ENCODE data around the gene ADGRG4. TPM values are rescaled to one million over a fixed set of nuclear protein-coding genes. Genes with fewer than 3 reads are reported as not detected.
A peak's percentile ranks its signal among the peaks of the same experiment; 100 is the strongest.
"Not testable (repeated sequence)": the region's sequence is repeated elsewhere in the genome, so short reads cannot be mapped to it uniquely, and the experiment has no call there.

The ADGRG4 gene, protein sequence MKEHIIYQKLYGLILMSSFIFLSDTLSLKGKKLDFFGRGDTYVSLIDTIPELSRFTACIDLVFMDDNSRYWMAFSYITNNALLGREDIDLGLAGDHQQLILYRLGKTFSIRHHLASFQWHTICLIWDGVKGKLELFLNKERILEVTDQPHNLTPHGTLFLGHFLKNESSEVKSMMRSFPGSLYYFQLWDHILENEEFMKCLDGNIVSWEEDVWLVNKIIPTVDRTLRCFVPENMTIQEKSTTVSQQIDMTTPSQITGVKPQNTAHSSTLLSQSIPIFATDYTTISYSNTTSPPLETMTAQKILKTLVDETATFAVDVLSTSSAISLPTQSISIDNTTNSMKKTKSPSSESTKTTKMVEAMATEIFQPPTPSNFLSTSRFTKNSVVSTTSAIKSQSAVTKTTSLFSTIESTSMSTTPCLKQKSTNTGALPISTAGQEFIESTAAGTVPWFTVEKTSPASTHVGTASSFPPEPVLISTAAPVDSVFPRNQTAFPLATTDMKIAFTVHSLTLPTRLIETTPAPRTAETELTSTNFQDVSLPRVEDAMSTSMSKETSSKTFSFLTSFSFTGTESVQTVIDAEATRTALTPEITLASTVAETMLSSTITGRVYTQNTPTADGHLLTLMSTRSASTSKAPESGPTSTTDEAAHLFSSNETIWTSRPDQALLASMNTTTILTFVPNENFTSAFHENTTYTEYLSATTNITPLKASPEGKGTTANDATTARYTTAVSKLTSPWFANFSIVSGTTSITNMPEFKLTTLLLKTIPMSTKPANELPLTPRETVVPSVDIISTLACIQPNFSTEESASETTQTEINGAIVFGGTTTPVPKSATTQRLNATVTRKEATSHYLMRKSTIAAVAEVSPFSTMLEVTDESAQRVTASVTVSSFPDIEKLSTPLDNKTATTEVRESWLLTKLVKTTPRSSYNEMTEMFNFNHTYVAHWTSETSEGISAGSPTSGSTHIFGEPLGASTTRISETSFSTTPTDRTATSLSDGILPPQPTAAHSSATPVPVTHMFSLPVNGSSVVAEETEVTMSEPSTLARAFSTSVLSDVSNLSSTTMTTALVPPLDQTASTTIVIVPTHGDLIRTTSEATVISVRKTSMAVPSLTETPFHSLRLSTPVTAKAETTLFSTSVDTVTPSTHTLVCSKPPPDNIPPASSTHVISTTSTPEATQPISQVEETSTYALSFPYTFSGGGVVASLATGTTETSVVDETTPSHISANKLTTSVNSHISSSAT (N-terminal part only)
- not detected for polyA plus RNA-seq (2013, experiment 1 of 4)
- not detected for polyA plus RNA-seq (2013, experiment 2 of 4)
- not detected for polyA plus RNA-seq (2013, experiment 3 of 4)
- polyA plus RNA-seq (2013, experiment 4 of 4) = not detected

DNA sequence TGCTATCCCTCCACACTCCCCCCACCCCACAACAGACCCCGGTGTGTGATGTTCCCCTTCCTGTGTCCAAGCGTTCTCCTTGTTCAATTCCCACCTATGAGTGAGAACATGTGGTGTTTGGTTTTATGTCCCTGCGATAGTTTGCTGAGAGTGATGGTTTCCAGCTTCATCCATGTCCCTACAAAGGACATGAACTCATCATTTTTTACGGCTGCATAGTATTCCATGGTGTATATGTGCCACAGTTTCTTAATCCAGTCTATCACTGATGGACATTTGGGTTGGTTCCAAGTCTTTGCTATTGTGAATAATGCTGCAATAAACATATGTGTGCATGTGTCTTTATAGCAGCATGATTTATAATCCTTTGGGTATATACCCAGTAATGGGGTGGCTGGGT is at the start of gene ADGRG4:
Gene ADGRG4 (plus strand): TSS at position 243 of the 400 bp plus-strand sequence. CDS start 7,815 bp downstream, outside the sequence.
- not testable (repeated sequence) for H3K4me1 ChIP-seq (ENCODE audit: control insufficient read depth, insufficient read depth, low read length); H3K36me3 ChIP-seq (ENCODE audit: control insufficient read depth, insufficient read depth, low read length); H3K27me3 ChIP-seq (ENCODE audit: control insufficient read depth, insufficient read depth, low read length, poor library complexity, severe bottlenecking); H3K4me3 ChIP-seq (ENCODE audit: insufficient read depth, low read depth, low read length); H3K9me3 ChIP-seq (ENCODE audit: control insufficient read depth, low read length); H3K27ac ChIP-seq (ENCODE audit: insufficient read depth, low read depth, low read length, poor library complexity, severe bottlenecking)
- 100% methylated on average over 1 of the region's 4 CpGs for WGBS, 2 experiments

DNA sequence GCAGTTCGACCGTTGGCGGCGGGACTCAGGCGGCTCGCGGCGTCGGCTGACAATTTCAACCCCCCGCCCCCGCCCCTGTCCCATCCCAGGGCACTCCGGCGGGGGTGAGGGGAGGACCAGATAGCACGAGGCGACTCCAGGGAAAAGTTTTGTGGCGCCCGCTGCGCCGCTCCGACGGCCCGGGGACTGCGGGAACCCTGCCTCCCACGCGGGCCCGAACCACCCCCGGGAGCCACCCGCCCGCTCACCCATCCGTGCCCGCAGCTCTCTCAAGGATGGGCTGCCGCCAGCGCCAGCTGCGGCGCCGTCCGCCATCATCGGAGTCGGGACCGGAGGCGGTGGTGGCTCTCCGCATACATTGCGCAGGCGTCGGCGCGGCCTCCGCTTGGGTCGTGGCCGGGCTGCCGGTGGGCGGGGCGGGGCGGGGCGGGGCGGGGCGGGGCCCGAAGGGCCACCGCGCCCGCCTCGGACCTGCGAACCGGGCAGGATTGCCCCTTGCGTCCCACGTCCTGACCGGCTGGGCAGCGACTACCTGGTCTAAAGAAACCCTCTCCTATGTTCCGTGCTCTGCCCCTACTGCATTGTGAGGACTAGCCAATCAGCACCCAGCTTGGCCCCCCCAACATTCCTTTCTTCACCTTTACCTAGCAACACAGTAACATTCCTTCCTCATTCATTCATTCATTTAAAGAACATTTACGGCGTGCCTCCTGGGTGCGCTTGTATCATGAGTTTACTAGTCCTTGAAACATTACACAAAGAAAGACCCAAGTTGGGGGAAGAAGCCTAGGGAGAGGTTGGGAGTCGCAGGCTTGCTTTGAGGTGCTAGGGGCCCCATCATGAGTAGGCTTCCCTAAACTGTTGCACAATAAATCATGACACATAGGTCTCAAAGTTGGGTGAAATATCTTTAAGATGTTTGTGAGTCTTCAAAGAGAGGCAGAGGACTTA is 49.4 kb upstream of the ADGRG4 start, which contains the start of gene MAP7D3:
Gene MAP7D3 (minus strand): TSS at position 360 of the 951 bp plus-strand sequence. CDS start 42 bp downstream, at position 318.
- Histone ChIP-seq H3K4me3 (ENCODE audit: insufficient read depth, low read depth, low read length) (peak within 1 kb of the TSS; percentile 60), H3K27ac (ENCODE audit: insufficient read depth, low read depth, low read length, poor library complexity, severe bottlenecking) (no peak within 1 kb of the TSS), H3K36me3 (ENCODE audit: control insufficient read depth, insufficient read depth, low read length) (no peaks in the 10 kb centered on the region), H3K27me3 (ENCODE audit: control insufficient read depth, insufficient read depth, low read length, poor library complexity, severe bottlenecking) (no peaks in the 10 kb centered on the region), H3K4me1 (ENCODE audit: control insufficient read depth, insufficient read depth, low read length) (no peaks in the 10 kb centered on the region), H3K9me3 (ENCODE audit: control insufficient read depth, low read length) (no peaks in the 10 kb centered on the region)
- 0 to 1% methylated on average over 66 to 73 of the region's 73 CpGs for WGBS, 2 experiments

DNA sequence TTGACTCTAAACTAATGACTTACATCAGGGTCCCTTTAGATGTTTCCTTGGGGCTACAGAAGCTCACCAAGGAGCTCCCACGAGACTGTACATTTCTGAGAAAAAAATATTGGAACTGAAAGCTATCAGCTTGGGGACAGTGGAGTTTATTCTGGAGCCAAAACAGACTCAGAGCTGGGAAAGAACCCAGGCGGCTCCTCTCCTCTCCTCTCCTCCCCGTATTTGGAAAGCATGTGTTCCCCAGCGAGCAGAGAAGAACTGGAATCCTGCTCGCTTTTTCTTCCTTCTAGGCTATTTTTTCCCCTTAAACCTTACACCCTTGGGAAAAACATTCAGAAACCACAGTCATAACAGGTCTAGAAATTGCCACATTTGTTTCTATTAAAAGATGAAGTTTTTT is 45.2 kb upstream of the ADGRG4 start:
- no peak overlapping the region for H3K27ac ChIP-seq (ENCODE audit: insufficient read depth, low read depth, low read length, poor library complexity, severe bottlenecking)
- no peaks in the 10 kb centered on the region for H3K4me1 ChIP-seq (ENCODE audit: control insufficient read depth, insufficient read depth, low read length)
- WGBS, 2 experiments = 77 to 81% methylated on average over 4 to 5 of the region's 5 CpGs
- H3K27me3 ChIP-seq (ENCODE audit: control insufficient read depth, insufficient read depth, low read length, poor library complexity, severe bottlenecking) = no peaks in the 10 kb centered on the region
- no peaks in the 10 kb centered on the region for H3K36me3 ChIP-seq (ENCODE audit: control insufficient read depth, insufficient read depth, low read length)
- H3K9me3 ChIP-seq (ENCODE audit: control insufficient read depth, low read length) = no peaks in the 10 kb centered on the region
- H3K4me3 ChIP-seq (ENCODE audit: insufficient read depth, low read depth, low read length) = no peak overlapping the region

DNA sequence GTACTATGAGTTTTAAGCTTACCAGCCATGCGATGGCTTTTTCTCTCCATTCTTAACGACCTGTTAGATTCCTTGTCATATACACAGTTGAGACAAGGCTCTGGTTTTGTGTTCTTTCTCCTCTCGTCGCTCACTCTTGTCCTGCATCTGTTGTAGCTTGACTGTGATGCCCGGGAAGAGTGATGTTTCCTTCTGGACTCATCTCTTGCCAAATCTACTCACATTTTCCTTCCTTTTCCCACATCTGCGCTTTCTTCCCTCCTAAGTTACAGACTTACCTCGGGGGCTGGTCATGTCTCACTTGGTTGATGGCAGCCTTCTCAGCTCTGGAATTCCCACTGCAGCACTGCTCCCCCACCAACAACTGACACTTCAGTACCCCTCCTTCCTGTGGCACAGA is 44.7 kb upstream of the ADGRG4 start:
- WGBS, 2 experiments = 64 to 68% methylated on average over 7 of the region's 7 CpGs
- no peaks in the 10 kb centered on the region for H3K4me1 ChIP-seq (ENCODE audit: control insufficient read depth, insufficient read depth, low read length)
- no peaks in the 10 kb centered on the region for H3K36me3 ChIP-seq (ENCODE audit: control insufficient read depth, insufficient read depth, low read length)
- no peaks in the 10 kb centered on the region for H3K27me3 ChIP-seq (ENCODE audit: control insufficient read depth, insufficient read depth, low read length, poor library complexity, severe bottlenecking)
- H3K9me3 ChIP-seq (ENCODE audit: control insufficient read depth, low read length) = no peaks in the 10 kb centered on the region
- no peak overlapping the region for H3K4me3 ChIP-seq (ENCODE audit: insufficient read depth, low read depth, low read length)
- no peak overlapping the region for H3K27ac ChIP-seq (ENCODE audit: insufficient read depth, low read depth, low read length, poor library complexity, severe bottlenecking)

DNA sequence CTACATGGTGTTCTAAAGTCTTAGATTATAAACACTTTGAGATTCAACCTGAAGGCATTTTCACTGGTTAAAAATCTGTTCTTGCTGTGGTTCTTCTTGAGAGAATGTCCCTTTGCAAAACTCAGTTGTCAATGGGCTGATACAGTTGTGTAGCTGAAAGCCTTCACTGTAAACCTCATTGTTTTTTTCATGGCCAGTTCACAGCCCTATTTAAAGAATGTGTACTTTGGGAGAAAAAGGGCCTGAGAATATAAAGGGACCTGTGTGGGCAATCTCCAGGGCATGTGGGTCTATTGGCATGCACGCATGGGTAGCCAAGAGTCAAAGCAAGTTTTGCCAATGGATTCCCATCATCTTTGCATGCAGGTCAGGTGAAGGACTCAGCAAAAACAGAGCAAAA is 41.8 kb upstream of the ADGRG4 start:
- no peaks in the 10 kb centered on the region for H3K27me3 ChIP-seq (ENCODE audit: control insufficient read depth, insufficient read depth, low read length, poor library complexity, severe bottlenecking)
- no peaks in the 10 kb centered on the region for H3K9me3 ChIP-seq (ENCODE audit: control insufficient read depth, low read length)
- WGBS, 2 experiments = 88 to 94% methylated on average over 1 of the region's 1 CpG
- no peak overlapping the region for H3K4me3 ChIP-seq (ENCODE audit: insufficient read depth, low read depth, low read length)
- no peaks in the 10 kb centered on the region for H3K4me1 ChIP-seq (ENCODE audit: control insufficient read depth, insufficient read depth, low read length)
- no peak overlapping the region for H3K27ac ChIP-seq (ENCODE audit: insufficient read depth, low read depth, low read length, poor library complexity, severe bottlenecking)
- H3K36me3 ChIP-seq (ENCODE audit: control insufficient read depth, insufficient read depth, low read length) = no peaks in the 10 kb centered on the region

DNA sequence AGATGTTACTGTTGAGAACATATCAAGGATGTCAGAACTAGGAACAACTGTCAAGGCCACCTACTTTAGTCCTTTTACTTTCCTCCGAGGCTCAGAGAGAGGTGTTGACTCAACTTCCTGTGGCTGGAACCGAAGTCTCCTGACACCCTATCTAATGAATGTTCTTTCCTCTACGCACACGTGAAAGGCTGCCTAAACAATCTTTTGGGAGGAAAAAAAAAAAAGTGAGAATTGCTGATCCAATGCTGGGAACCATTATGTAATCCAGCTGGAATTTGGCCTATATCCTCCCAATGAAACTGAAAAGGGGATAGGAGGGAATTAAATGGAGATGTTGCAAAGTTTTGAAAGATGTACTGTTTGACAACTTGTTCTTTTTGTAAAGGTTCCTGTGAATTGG is 41.2 kb upstream of the ADGRG4 start:
- Histone ChIP-seq H3K27ac (ENCODE audit: insufficient read depth, low read depth, low read length, poor library complexity, severe bottlenecking) (no peak overlapping the region), H3K9me3 (ENCODE audit: control insufficient read depth, low read length) (no peaks in the 10 kb centered on the region), H3K27me3 (ENCODE audit: control insufficient read depth, insufficient read depth, low read length, poor library complexity, severe bottlenecking) (no peaks in the 10 kb centered on the region), H3K4me3 (ENCODE audit: insufficient read depth, low read depth, low read length) (no peak overlapping the region), H3K4me1 (ENCODE audit: control insufficient read depth, insufficient read depth, low read length) (no peaks in the 10 kb centered on the region), H3K36me3 (ENCODE audit: control insufficient read depth, insufficient read depth, low read length) (no peaks in the 10 kb centered on the region)
- 76 to 91% methylated on average over 4 of the region's 4 CpGs for WGBS, 2 experiments

DNA sequence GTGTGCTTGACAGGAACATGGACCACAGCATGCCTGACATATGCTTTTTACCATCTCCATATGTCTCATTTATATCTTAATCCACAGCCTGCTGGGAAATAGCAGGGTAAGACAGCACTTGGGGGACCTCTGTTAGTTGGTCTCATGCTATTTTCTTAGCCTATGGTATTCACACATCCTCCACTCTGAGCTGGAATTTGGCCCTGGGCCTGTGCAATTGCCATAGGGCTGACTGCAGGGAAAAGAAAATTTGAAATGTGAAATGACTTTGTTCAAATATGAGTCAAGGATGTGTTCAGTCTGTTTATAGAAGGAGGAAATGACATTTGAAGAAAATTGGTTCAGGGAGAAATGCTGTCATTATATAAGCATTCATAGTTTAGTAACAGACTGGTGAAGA is 40.0 kb upstream of the ADGRG4 start:
- no peaks in the 10 kb centered on the region for H3K27me3 ChIP-seq (ENCODE audit: control insufficient read depth, insufficient read depth, low read length, poor library complexity, severe bottlenecking)
- no peaks in the 10 kb centered on the region for H3K36me3 ChIP-seq (ENCODE audit: control insufficient read depth, insufficient read depth, low read length)
- H3K27ac ChIP-seq (ENCODE audit: insufficient read depth, low read depth, low read length, poor library complexity, severe bottlenecking) = no peak overlapping the region

DNA sequence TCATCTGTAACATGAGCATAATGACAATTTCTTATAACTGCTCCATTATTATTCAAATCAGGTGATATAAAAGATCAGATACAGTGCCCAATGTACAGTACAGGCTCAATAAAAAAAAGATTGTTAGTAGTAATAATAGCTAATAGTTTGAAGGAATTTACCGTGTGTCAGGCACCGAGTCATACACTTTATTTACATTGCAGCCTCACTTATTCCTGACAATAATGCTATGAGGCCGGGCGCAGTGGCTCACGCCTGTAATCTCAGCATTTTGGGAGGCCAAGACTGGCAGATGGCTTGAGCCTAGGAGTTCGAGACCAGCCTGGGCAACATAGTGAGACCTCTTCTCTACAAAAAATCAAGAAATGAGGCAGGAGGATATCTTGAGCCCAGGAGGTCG is 39.4 kb upstream of the ADGRG4 start:
- H3K36me3 ChIP-seq (ENCODE audit: control insufficient read depth, insufficient read depth, low read length) = no peaks in the 10 kb centered on the region
- H3K9me3 ChIP-seq (ENCODE audit: control insufficient read depth, low read length) = no peaks in the 10 kb centered on the region
- H3K27ac ChIP-seq (ENCODE audit: insufficient read depth, low read depth, low read length, poor library complexity, severe bottlenecking) = no peak overlapping the region
- H3K4me1 ChIP-seq (ENCODE audit: control insufficient read depth, insufficient read depth, low read length) = no peaks in the 10 kb centered on the region
- no peak overlapping the region for H3K4me3 ChIP-seq (ENCODE audit: insufficient read depth, low read depth, low read length)
- 85 to 90% methylated on average over 7 of the region's 7 CpGs for WGBS, 2 experiments
- H3K27me3 ChIP-seq (ENCODE audit: control insufficient read depth, insufficient read depth, low read length, poor library complexity, severe bottlenecking) = no peaks in the 10 kb centered on the region

More for the DNA sequence above, 40.0 kb upstream of the ADGRG4 start:
- Histone ChIP-seq H3K4me1 (ENCODE audit: control insufficient read depth, insufficient read depth, low read length) (no peaks in the 10 kb centered on the region), H3K9me3 (ENCODE audit: control insufficient read depth, low read length) (no peaks in the 10 kb centered on the region), H3K4me3 (ENCODE audit: insufficient read depth, low read depth, low read length) (no peak overlapping the region)

DNA sequence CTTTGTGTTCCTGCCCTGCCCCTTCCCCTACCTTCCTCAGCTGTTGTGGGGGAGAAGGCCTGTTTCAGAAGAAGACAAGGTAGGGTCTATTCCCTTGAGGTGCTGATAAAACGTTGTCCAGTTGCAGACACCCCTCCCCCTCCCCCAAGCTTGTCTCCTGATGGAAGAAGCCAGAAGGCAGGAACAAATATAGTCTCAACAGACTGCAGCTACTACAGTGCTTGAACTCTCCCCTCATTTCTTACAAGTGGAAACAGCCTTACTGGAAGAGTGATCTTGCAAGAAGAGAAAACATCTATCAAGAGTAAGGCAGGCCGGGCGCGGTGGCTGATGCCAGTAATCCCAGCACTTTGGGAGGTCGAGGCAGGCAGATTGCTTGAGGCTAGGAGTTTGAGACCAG is 38.5 kb upstream of the ADGRG4 start:
- no peaks in the 10 kb centered on the region for H3K36me3 ChIP-seq (ENCODE audit: control insufficient read depth, insufficient read depth, low read length)
- H3K4me3 ChIP-seq (ENCODE audit: insufficient read depth, low read depth, low read length) = no peak overlapping the region
- WGBS, 2 experiments = 78 to 92% methylated on average over 5 of the region's 5 CpGs
- H3K9me3 ChIP-seq (ENCODE audit: control insufficient read depth, low read length) = no peaks in the 10 kb centered on the region
- no peaks in the 10 kb centered on the region for H3K27me3 ChIP-seq (ENCODE audit: control insufficient read depth, insufficient read depth, low read length, poor library complexity, severe bottlenecking)
- H3K4me1 ChIP-seq (ENCODE audit: control insufficient read depth, insufficient read depth, low read length) = no peaks in the 10 kb centered on the region
- no peak overlapping the region for H3K27ac ChIP-seq (ENCODE audit: insufficient read depth, low read depth, low read length, poor library complexity, severe bottlenecking)
